ENCODE results near the gene ASPRV1.
"Not testable (repeated sequence)": the region's sequence is repeated elsewhere in the genome, so short reads cannot be mapped to it uniquely, and the experiment has no call there.

The ASPRV1 gene

DNA sequence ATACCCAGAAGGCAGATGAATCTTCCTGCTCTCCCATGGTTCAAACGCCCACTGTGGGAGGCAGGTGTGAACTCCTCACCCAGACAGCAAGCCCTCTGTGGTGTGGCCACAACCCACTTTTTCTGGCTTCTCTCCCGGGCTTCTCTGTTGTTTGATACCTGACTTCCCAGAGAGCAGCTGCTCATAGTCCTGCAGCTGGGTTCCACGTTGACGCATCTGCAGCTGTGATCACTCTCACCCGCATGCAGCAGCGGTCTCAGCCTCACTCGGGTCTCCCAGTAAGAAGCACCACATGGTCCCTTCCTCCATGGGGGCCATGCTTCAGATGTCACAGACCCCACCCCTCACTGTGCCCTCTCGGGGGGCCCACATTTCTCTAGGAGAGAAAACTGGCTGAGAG is 3.5 kb downstream of the ASPRV1 start:
- no peaks in the 10 kb centered on the region for H3K9me3 Mint-ChIP-seq
- H3K4me1 Mint-ChIP-seq: peaks cover 17% of the 10 kb centered on the region
- no peak overlapping the region for H3K4me3 Mint-ChIP-seq
- DNase-seq (ENCODE audit: low spot score in 2 of 2) (no peak), ATAC-seq (peak; percentile 31)
- peak overlapping the region; percentile 41 for H3K27ac Mint-ChIP-seq
- no peaks in the 10 kb centered on the region for H3K36me3 Mint-ChIP-seq

- H3K27ac Mint-ChIP-seq: no peak overlapping the region
- H3K4me3 Mint-ChIP-seq: no peak overlapping the region
- no peaks in the 10 kb centered on the region for H3K9me3 Mint-ChIP-seq
- H3K36me3 Mint-ChIP-seq: no peaks in the 10 kb centered on the region
- no peak for ATAC-seq
- peaks cover 20% of the 10 kb centered on the region for H3K4me1 Mint-ChIP-seq
- no peak for DNase-seq (ENCODE audit: low spot score in 2 of 2)
Measured at GRCh38 chr2:69956475-69956979, 4.9 kb downstream of the ASPRV1 start.

DNA sequence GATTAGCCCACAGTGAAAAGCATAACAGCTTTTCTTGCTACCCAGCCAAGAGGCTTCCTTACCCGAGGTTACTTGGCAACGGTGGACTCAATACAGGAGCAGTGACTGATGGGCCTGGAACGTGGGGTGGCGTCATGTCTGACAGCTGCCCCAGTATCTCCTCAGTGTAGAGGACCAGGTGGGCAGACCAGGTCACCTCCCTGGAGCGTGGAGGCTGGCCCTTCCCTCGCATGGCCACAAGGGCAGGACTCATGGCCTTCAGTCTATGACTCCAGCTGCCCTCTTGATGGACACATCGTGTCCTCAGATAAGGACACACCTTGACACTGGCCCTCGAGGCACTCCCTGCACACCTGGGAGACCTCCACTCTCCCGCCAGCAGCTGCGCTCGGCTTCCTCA is 6.4 kb downstream of the ASPRV1 start:
- no peak for DNase-seq (ENCODE audit: low spot score in 2 of 2)
- H3K27ac Mint-ChIP-seq: no peak overlapping the region
- no peaks in the 10 kb centered on the region for H3K36me3 Mint-ChIP-seq
- H3K4me1 Mint-ChIP-seq: peaks cover 20% of the 10 kb centered on the region
- H3K4me3 Mint-ChIP-seq: no peak overlapping the region
- H3K9me3 Mint-ChIP-seq: no peaks in the 10 kb centered on the region
- no peak for ATAC-seq

- Mint-ChIP-seq H3K4me1 (peaks cover 22% of the 10 kb centered on the region), H3K9me3 (no peaks in the 10 kb centered on the region), H3K4me3 (no peak overlapping the region), H3K27ac (peak overlapping the region; percentile 32), H3K36me3 (no peaks in the 10 kb centered on the region)
- ATAC-seq (no peak), DNase-seq (ENCODE audit: low spot score in 2 of 2) (no peak)
Measured at GRCh38 chr2:69954084-69954483, 7.3 kb downstream of the ASPRV1 start.

DNA sequence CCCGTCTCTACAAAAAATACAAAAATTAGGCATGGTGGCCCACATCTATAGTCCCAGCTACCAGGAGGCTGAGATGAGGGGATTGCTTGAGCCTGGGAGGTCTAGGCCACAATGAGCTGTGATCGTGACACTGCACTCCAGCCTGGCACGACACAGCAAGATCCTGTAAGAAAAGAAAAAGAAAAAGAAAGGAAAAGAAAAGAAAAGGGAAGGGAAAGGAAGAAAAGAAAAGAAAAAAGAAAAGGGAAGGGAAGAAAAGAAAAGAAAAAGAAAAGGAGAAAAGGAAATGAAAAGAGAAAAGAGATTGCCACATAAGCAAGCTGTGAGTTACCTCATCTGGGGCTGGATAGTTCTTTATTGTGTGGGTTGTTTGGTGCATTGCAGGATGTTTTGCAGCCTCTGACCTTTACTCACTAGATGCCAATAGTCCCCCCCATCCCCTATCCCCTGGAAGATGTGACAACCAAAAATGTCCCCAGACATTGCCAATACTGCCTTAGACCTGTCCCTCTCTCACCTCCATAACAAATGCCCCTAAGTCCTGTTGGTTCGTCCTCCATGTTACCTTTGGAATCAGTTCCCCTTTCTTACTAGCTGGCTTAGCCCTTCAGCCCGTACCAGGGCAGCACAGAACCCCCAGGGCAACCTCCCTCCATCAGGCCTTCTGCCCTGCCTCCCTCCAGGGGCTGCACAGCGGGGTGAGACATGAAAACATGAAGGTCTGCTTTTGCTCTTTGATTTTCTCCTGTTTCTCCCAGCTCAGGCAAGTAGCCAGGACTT is 8.9 kb downstream of the ASPRV1 start:
- peaks cover 23% of the 10 kb centered on the region for H3K4me1 Mint-ChIP-seq
- DNase-seq (ENCODE audit: low spot score in 2 of 2) (no peak), ATAC-seq (no peak)
- H3K36me3 Mint-ChIP-seq: no peaks in the 10 kb centered on the region
- H3K4me3 Mint-ChIP-seq: no peak overlapping the region
- peak overlapping the region; percentile 27 for H3K27ac Mint-ChIP-seq
- H3K9me3 Mint-ChIP-seq: no peaks in the 10 kb centered on the region

GRCh38 chr2:69950671-69951070 is 10.8 kb downstream of the ASPRV1 start:
- not testable (repeated sequence) for H3K4me3 Mint-ChIP-seq; H3K9me3 Mint-ChIP-seq; ATAC-seq; H3K36me3 Mint-ChIP-seq; H3K27ac Mint-ChIP-seq; DNase-seq (ENCODE audit: low spot score in 2 of 2)
- H3K4me1 Mint-ChIP-seq: peaks cover 40% of the 10 kb centered on the region

- no peaks in the 10 kb centered on the region for H3K9me3 Mint-ChIP-seq
- DNase-seq (ENCODE audit: low spot score in 2 of 2) (no peak), ATAC-seq (no peak)
- H3K4me3 Mint-ChIP-seq: no peak overlapping the region
- H3K4me1 Mint-ChIP-seq: peaks cover 45% of the 10 kb centered on the region
- H3K27ac Mint-ChIP-seq: no peak overlapping the region
- no peaks in the 10 kb centered on the region for H3K36me3 Mint-ChIP-seq
Measured at GRCh38 chr2:69950241-69950640, 11.2 kb downstream of the ASPRV1 start.

- ATAC-seq: no peak
- DNase-seq (ENCODE audit: low spot score in 2 of 2): no peak
- peaks cover 47% of the 10 kb centered on the region for H3K4me1 Mint-ChIP-seq
- no peaks in the 10 kb centered on the region for H3K36me3 Mint-ChIP-seq
- no peak overlapping the region for H3K4me3 Mint-ChIP-seq
- H3K9me3 Mint-ChIP-seq: no peaks in the 10 kb centered on the region
- no peak overlapping the region for H3K27ac Mint-ChIP-seq
Measured at GRCh38 chr2:69948963-69949645, 12.3 kb downstream of the ASPRV1 start.

GRCh38 chr2:69948032-69948962 is 13.1 kb downstream of the ASPRV1 start:
- peaks cover 6% of the 10 kb centered on the region for H3K36me3 Mint-ChIP-seq
- no peak for ATAC-seq
- no peak for DNase-seq (ENCODE audit: low spot score in 2 of 2)
- no peaks in the 10 kb centered on the region for H3K9me3 Mint-ChIP-seq
- H3K27ac Mint-ChIP-seq: peak overlapping the region; percentile 97
- H3K4me1 Mint-ChIP-seq: peaks cover 49% of the 10 kb centered on the region
- no peak overlapping the region for H3K4me3 Mint-ChIP-seq

DNA sequence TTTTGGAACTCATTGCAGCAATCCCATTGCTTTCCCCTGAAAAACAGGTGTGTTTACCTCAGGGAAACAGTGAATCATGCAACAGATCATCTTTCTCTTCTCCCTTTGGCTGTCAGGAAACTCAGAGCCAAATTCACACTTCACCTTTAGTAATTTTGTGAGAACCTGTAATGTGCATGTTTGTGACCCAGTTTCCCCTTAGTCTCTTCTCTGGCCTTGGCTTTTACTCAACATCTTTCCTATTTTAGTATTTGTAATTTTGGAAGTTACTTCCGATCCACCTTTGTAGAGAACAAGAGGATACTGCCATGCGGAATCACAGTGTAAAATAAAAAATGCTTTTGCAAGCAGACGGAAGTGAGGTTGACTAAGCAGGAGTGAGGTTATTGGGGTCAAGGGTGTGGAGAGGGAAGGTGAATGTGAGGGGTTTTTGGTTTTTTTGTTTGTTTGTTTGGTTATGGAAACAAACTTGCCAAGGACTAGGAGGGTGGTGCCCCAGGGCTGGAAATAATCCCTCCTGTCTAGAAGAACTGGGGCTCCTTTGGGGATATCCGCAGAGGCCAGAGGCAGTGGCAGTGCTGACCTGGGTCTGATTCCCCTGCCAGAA is 14.0 kb downstream of the ASPRV1 start:
- Mint-ChIP-seq H3K27ac (peak overlapping the region; percentile 97), H3K36me3 (peaks cover 14% of the 10 kb centered on the region), H3K9me3 (no peaks in the 10 kb centered on the region), H3K4me1 (peaks cover 49% of the 10 kb centered on the region), H3K4me3 (peak overlapping the region; percentile 53)
- no peak for DNase-seq (ENCODE audit: low spot score in 2 of 2)
- no peak for ATAC-seq

DNA sequence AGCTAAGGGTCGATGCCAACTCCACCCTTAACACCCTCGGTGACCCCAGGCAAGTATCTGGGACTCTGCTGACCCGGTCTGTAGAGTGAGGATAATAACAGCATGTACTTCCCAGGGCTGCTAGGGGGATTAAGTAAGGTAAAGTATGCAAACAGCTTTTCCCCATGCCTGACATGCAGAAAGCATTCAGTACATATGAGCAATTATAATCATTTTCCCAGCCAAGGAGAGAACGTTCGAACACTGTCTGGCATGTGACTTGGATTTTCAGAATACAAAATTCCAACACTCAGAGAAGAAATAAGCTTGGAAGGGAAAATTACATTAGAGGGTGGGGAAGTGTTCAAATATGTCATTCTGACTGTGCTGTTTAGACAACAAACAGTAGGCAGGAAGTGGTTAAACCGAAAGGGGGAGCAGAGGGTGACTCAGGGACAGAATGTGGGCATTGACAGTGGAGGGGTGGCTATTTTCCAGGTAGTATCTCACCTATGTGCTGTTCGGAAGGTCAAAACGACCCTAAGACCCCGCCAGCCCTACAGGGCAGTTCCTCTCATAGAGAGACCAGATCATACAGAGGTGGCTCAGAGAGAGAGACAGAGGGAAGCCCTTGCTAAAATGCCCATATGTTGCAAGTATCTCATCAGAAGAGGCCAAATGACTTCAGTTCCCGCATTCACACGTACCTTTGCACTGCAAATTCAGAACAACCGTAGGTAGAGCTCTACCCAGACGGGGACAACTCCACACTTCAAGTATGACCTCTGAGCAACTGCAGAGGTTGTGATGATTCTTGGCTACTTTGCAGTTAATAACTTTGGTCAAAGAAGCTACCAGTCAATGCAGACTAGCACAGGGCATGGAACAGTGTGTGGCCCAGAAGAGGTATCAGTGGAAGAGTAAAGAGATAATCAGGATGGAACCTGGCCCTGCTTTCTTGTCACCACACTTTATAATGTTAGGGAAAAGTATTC is 14.8 kb downstream of the ASPRV1 start:
- ATAC-seq (peak; percentile 93), DNase-seq (ENCODE audit: low spot score in 2 of 2) (peak; percentile 40 to 79)
- Mint-ChIP-seq H3K4me1 (peaks cover 49% of the 10 kb centered on the region), H3K27ac (peak overlapping the region; percentile 97), H3K36me3 (peaks cover 22% of the 10 kb centered on the region), H3K4me3 (peak overlapping the region; percentile 53), H3K9me3 (no peaks in the 10 kb centered on the region)

DNA sequence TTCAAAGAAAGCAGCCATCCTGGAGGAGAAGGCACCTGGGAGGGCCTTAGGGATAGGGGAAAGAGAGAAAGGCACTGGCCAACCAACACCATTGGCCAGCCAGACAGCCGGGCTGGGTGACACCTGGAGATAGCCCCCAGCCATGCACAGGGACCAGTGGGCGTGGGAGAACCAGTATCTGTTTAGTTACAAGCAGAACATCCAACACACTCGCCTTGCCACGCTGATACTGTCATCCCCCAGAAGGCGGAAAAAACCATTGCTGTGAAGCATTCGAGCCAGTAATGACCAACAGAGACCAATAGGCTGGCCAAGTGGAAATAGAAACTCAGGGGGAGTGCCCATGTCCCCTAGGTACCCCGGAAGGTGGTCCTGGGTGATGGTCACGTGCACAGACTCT is 15.5 kb downstream of the ASPRV1 start:
- ATAC-seq: no peak
- Mint-ChIP-seq H3K36me3 (peaks cover 29% of the 10 kb centered on the region), H3K9me3 (no peaks in the 10 kb centered on the region), H3K27ac (peak overlapping the region; percentile 97), H3K4me1 (peaks cover 49% of the 10 kb centered on the region), H3K4me3 (peak overlapping the region; percentile 53)
- DNase-seq (ENCODE audit: low spot score in 2 of 2): no peak

- peaks cover 34% of the 10 kb centered on the region for H3K36me3 Mint-ChIP-seq
- no peak for DNase-seq (ENCODE audit: low spot score in 2 of 2)
- H3K4me3 Mint-ChIP-seq: peak overlapping the region; percentile 53
- ATAC-seq: no peak
- H3K4me1 Mint-ChIP-seq: peaks cover 49% of the 10 kb centered on the region
- H3K9me3 Mint-ChIP-seq: no peaks in the 10 kb centered on the region
- peak overlapping the region; percentile 97 for H3K27ac Mint-ChIP-seq
Measured at GRCh38 chr2:69945441-69945840, 16.0 kb downstream of the ASPRV1 start.

DNA sequence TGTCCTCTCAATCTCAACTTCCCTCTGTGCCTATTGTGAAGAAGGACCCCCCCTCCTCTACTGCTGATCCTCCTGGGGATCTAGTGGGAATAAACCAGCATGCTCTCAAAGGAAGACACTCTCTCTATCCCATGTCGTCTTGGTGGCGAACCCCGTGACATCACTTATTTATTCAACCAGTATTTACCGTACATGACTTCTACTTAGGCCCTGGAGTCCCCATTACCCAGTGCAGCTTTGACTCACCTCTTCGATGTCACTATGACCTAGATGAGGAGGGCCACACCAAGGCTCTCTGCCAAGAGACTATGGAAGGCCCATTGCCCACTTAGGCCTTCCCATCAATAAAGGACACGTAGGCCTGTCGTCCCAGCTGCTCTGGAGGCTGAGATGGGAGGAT is 16.7 kb downstream of the ASPRV1 start:
- Mint-ChIP-seq H3K4me1 (peaks cover 49% of the 10 kb centered on the region), H3K27ac (peak overlapping the region; percentile 97), H3K36me3 (peaks cover 41% of the 10 kb centered on the region), H3K4me3 (peak overlapping the region; percentile 53), H3K9me3 (no peaks in the 10 kb centered on the region)
- ATAC-seq: no peak
- no peak for DNase-seq (ENCODE audit: low spot score in 2 of 2)
